Stimulated activated CD8-positive, alpha-beta memory T cell treated with anti-CD3 and anti-CD28 coated beads, Interleukin-15, amount 100 ng/mL, for 24 hours (primary cell): ENCODE results near the gene B4GALT2.

Experiments used
- DNase-seq: peaks from one replicate; pipeline ENCODE4 v3.0.0-alpha.2; 2020; ENCODE audit warnings: low read depth

Gene B4GALT2

GRCh38 chr1:43969746-43970466 is 9.1 kb upstream of the B4GALT2 start, which contains the start of gene DPH2:
Gene DPH2 (plus strand): TSS chr1:43970010. CDS start chr1:43970176, 166 bp downstream.
- peak; percentile 82 for DNase-seq

GRCh38 chr1:43970502-43970901 is 8.5 kb upstream of the B4GALT2 start:
- DNase-seq: no peak

GRCh38 chr1:43970911-43971310 is 8.1 kb upstream of the B4GALT2 start:
- no peak for DNase-seq

GRCh38 chr1:43971336-43971980 is 7.6 kb upstream of the B4GALT2 start:
- no peak for DNase-seq

- DNase-seq: no peak
These were observed 5.0 kb upstream of the B4GALT2 start for GRCh38 chr1:43973981-43974442.

- DNase-seq: peak; percentile 92
These were observed 4.4 kb upstream of the B4GALT2 start, which contains the start of gene ATP6V0B for GRCh38 chr1:43974443-43975248. Gene ATP6V0B (plus strand): TSS chr1:43974960. CDS start chr1:43975041, 81 bp downstream.

GRCh38 chr1:43975249-43975961 is 3.6 kb upstream of the B4GALT2 start:
- no peak for DNase-seq

GRCh38 chr1:43976045-43976444 is 3.0 kb upstream of the B4GALT2 start:
- DNase-seq: no peak

GRCh38 chr1:43976890-43977289 is 2.1 kb upstream of the B4GALT2 start:
- no peak for DNase-seq

GRCh38 chr1:43977376-43978263 is 1.4 kb upstream of the B4GALT2 start:
- no peak for DNase-seq

- no peak for DNase-seq
These were observed 803 bp upstream of the B4GALT2 start for GRCh38 chr1:43978264-43978550.

GRCh38 chr1:43979261-43979527 is 184 bp downstream of the B4GALT2 start:
- DNase-seq: no peak

GRCh38 chr1:43979528-43980254 is 681 bp downstream of the B4GALT2 start:
- no peak for DNase-seq

GRCh38 chr1:43980255-43981134 is 1.5 kb downstream of the B4GALT2 start:
- DNase-seq: no peak

GRCh38 chr1:43981135-43981491 is 2.1 kb downstream of the B4GALT2 start:
- no peak for DNase-seq

GRCh38 chr1:43981636-43982035 is 2.6 kb downstream of the B4GALT2 start:
- no peak for DNase-seq

- DNase-seq: no peak
These were observed 3.2 kb downstream of the B4GALT2 start for GRCh38 chr1:43982241-43982640.

- no peak for DNase-seq
These were observed 3.8 kb downstream of the B4GALT2 start for GRCh38 chr1:43982808-43983207.

- DNase-seq: no peak
These were observed 4.4 kb downstream of the B4GALT2 start for GRCh38 chr1:43983253-43983899.
